ENCODE results near the gene PRPF40A. TPM values are rescaled to one million over a fixed set of nuclear protein-coding genes. Genes with fewer than 3 reads are reported as not detected.
A peak's percentile ranks its signal among the peaks of the same experiment; 100 is the strongest.

The PRPF40A gene
- total and polyA plus RNA-seq, 2 donors (not counting 1 experiment from before 2014, with no cell fraction given) = 91.7 to 105 TPM

DNA sequence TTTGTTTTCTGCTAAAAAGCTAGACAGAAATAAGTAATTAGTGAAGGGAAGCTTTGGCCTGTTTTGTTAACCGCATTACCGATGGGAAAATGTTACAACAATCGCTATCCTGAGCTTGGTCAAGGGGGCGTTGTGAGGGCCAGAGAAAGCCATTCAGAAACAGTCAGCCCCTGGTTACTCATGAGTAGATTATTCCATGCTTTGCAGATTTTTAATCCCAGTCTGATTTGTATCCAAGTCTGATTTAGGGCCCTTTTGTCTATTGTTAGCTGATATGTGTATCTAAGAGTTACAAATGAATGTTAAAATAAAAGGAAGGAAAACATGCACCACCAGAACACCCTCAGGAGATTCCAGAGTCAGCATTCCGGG is 99.1 kb downstream of the PRPF40A start:
- no peaks in the 10 kb centered on the region for H3K9me3 ChIP-seq (ENCODE audit: control insufficient read depth, insufficient read depth, low read depth, low read length)
- no peak for TF ChIP-seq EZH2 (IDR thresholded peaks at IDR 0.05; ENCODE audit: low read length, missing control alignments)
- TF ChIP-seq, protein P1, sequence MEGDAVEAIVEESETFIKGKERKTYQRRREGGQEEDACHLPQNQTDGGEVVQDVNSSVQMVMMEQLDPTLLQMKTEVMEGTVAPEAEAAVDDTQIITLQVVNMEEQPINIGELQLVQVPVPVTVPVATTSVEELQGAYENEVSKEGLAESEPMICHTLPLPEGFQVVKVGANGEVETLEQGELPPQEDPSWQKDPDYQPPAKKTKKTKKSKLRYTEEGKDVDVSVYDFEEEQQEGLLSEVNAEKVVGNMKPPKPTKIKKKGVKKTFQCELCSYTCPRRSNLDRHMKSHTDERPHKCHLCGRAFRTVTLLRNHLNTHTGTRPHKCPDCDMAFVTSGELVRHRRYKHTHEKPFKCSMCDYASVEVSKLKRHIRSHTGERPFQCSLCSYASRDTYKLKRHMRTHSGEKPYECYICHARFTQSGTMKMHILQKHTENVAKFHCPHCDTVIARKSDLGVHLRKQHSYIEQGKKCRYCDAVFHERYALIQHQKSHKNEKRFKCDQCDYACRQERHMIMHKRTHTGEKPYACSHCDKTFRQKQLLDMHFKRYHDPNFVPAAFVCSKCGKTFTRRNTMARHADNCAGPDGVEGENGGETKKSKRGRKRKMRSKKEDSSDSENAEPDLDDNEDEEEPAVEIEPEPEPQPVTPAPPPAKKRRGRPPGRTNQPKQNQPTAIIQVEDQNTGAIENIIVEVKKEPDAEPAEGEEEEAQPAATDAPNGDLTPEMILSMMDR (conservative IDR thresholded peaks at IDR 0.05 in 1 of 2, IDR thresholded peaks at IDR 0.05 in 1 of 2; ENCODE audit: low read depth in 1 of 2, low read length in 2 of 2) = no peak
- peaks cover 4% of the 10 kb centered on the region for H3K36me3 ChIP-seq (ENCODE audit: control insufficient read depth, insufficient read depth, low read length)
- no peaks in the 10 kb centered on the region for H3K27me3 ChIP-seq (ENCODE audit: control insufficient read depth, insufficient read depth, low read length)
- no peak overlapping the region for H2AFZ ChIP-seq (ENCODE audit: low read length)
- DNase-seq (ENCODE audit: low read depth in 2 of 2) = peak in 1 of 2 donors; percentile 54
- no peaks in the 10 kb centered on the region for H3K79me2 ChIP-seq (ENCODE audit: control insufficient read depth, insufficient read depth, low read length)
- no peak overlapping the region for H3K27ac ChIP-seq (ENCODE audit: insufficient read depth, low read length)
- H3K4me3 ChIP-seq (replicated peaks in 1 of 4; ENCODE audit: control extremely low read depth in 1 of 4, insufficient read depth in 1 of 4, low read depth in 3 of 4, low read length in 4 of 4) = no peak overlapping the region
- no peak overlapping the region for H3K9ac ChIP-seq (ENCODE audit: insufficient read depth, low read length)
- no peaks in the 10 kb centered on the region for H4K20me1 ChIP-seq (ENCODE audit: control insufficient read depth, extremely low read depth, insufficient read depth, low read length)
- no peak overlapping the region for H3K4me2 ChIP-seq (ENCODE audit: extremely low read depth, insufficient read depth, low read length)
- H3K4me1 ChIP-seq (ENCODE audit: control insufficient read depth, extremely low read depth, insufficient read depth, low read length) = peaks cover 5% of the 10 kb centered on the region

DNA sequence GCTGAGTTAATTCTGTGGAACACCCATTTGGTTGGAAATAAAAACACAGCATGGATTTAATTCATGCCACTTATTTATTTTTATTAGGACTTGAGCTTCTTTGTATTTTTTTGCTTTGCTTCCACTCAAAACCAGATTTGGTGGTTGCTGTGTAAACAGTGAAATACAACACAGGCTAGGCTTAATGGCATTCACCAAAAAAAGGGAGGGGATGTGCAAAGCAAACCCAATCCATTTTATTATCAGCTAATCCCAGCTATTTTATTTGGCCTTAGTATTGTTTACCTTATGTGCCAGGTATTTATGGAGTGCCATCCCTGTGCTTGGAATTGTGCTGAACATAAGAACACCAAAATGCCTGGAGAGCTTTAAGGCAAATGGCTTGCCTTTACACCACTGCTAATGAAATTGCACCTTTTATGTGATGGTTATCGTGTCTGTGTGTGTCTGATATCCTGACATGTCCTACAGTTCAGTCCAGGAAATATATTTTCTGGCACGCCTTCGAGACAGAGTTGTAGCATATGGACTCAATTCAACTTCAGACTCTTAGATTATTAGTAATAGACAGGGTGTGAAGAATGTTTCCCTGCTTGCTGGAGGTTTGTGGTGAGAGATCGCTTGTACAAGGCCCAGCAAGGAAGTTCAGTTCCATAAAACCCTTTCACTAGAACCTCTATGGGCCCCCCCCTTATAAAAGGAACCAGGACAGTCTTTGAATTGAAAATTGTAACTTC is 99.6 kb downstream of the PRPF40A start:
- peak; percentile 32 to 77 for DNase-seq (ENCODE audit: low read depth in 2 of 2)
- TF ChIP-seq, protein P1 (conservative IDR thresholded peaks at IDR 0.05 in 1 of 2, IDR thresholded peaks at IDR 0.05 in 1 of 2; ENCODE audit: low read depth in 1 of 2, low read length in 2 of 2) = no peak
- TF ChIP-seq EZH2 (IDR thresholded peaks at IDR 0.05; ENCODE audit: low read length, missing control alignments) = no peak

DNA sequence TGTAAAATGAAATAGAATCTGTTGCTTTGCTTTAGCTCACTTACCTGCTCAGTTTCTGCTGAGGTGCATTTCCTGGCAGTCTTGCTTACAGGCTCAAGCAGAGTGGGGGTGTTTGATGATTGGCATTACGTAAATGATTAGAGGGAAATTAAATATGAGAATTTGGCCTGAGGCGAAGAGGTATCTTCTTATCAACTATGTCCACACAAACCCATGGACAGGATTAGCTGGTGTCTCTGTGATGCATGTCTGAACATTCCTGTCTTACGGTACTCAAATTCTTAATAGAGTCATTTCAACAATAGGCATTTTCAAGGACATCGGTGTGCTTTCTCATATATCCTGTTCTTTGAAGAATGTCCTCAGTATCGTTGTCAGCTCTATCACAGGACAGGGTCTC is 102.1 kb downstream of the PRPF40A start:
- no peak for DNase-seq (ENCODE audit: low read depth in 2 of 2)
- Histone ChIP-seq H3K27me3 (ENCODE audit: control insufficient read depth, insufficient read depth, low read length) (no peaks in the 10 kb centered on the region), H4K20me1 (ENCODE audit: control insufficient read depth, extremely low read depth, insufficient read depth, low read length) (no peaks in the 10 kb centered on the region), H3K36me3 (ENCODE audit: control insufficient read depth, insufficient read depth, low read length) (peaks cover 2% of the 10 kb centered on the region), H3K4me3 (replicated peaks in 1 of 4; ENCODE audit: control extremely low read depth in 1 of 4, insufficient read depth in 1 of 4, low read depth in 3 of 4, low read length in 4 of 4) (no peak overlapping the region), H3K27ac (ENCODE audit: insufficient read depth, low read length) (no peak overlapping the region), H3K9ac (ENCODE audit: insufficient read depth, low read length) (no peak overlapping the region), H3K79me2 (ENCODE audit: control insufficient read depth, insufficient read depth, low read length) (no peaks in the 10 kb centered on the region), H2AFZ (ENCODE audit: low read length) (no peak overlapping the region), H3K9me3 (ENCODE audit: control insufficient read depth, insufficient read depth, low read depth, low read length) (no peaks in the 10 kb centered on the region), H3K4me2 (ENCODE audit: extremely low read depth, insufficient read depth, low read length) (no peak overlapping the region), H3K4me1 (ENCODE audit: control insufficient read depth, extremely low read depth, insufficient read depth, low read length) (peaks cover 11% of the 10 kb centered on the region)
- TF ChIP-seq, protein P1 (conservative IDR thresholded peaks at IDR 0.05 in 1 of 2, IDR thresholded peaks at IDR 0.05 in 1 of 2; ENCODE audit: low read depth in 1 of 2, low read length in 2 of 2) = no peak
- TF ChIP-seq EZH2 (IDR thresholded peaks at IDR 0.05; ENCODE audit: low read length, missing control alignments) = no peak

More for the DNA sequence above, 99.6 kb downstream of the PRPF40A start:
- Histone ChIP-seq H2AFZ (ENCODE audit: low read length) (no peak overlapping the region), H3K4me1 (ENCODE audit: control insufficient read depth, extremely low read depth, insufficient read depth, low read length) (peaks cover 6% of the 10 kb centered on the region), H3K79me2 (ENCODE audit: control insufficient read depth, insufficient read depth, low read length) (no peaks in the 10 kb centered on the region), H3K27me3 (ENCODE audit: control insufficient read depth, insufficient read depth, low read length) (no peaks in the 10 kb centered on the region), H3K9ac (ENCODE audit: insufficient read depth, low read length) (no peak overlapping the region), H3K9me3 (ENCODE audit: control insufficient read depth, insufficient read depth, low read depth, low read length) (no peaks in the 10 kb centered on the region), H3K4me2 (ENCODE audit: extremely low read depth, insufficient read depth, low read length) (no peak overlapping the region), H3K4me3 (replicated peaks in 1 of 4; ENCODE audit: control extremely low read depth in 1 of 4, insufficient read depth in 1 of 4, low read depth in 3 of 4, low read length in 4 of 4) (no peak overlapping the region), H3K36me3 (ENCODE audit: control insufficient read depth, insufficient read depth, low read length) (peaks cover 4% of the 10 kb centered on the region), H4K20me1 (ENCODE audit: control insufficient read depth, extremely low read depth, insufficient read depth, low read length) (no peaks in the 10 kb centered on the region), H3K27ac (ENCODE audit: insufficient read depth, low read length) (no peak overlapping the region)
